T-helper 1 cell treated with Interleukin-12 subunit alpha and Interleukin-12 subunit beta and Interleukin-4 antibody, amounts not matched to agents 30 ng/mL and 1 ng/mL, for 36 hours (primary cell): ENCODE measurements around the gene SMYD1. TPM values are rescaled to one million over a fixed set of nuclear protein-coding genes. Genes with fewer than 3 reads are reported as not detected.

Experiments
- intact Hi-C: fragments of 100-400 bp; cut with micrococcal nuclease; formaldehyde crosslinking; loops from one replicate; pipeline ENCODE4 v1.15.1; 2024
- total RNA-seq: library from RNA; stranded (reverse); gene quantifications from 2 replicates; pipeline ENCODE4 v1.2.3, GENCODE V29; 2022

Gene SMYD1
- total RNA-seq, 1 donor from 2014 or later: not detected

GRCh38 chr2:88055371-88056128 lies 12.1 kb upstream of the SMYD1 start, which contains the start of gene KRCC1:
Gene KRCC1 (minus strand): TSS chr2:88055783. CDS start chr2:88028563, 27,220 bp downstream.
- intact Hi-C loops: loop anchor here (1.0 to 10.0 kb wide), 4 partner anchors 39 to 1431 kb away; partner anchors contain the start of genes EIF2AK3, RNF103, RNU2-63P and RPIA

DNA sequence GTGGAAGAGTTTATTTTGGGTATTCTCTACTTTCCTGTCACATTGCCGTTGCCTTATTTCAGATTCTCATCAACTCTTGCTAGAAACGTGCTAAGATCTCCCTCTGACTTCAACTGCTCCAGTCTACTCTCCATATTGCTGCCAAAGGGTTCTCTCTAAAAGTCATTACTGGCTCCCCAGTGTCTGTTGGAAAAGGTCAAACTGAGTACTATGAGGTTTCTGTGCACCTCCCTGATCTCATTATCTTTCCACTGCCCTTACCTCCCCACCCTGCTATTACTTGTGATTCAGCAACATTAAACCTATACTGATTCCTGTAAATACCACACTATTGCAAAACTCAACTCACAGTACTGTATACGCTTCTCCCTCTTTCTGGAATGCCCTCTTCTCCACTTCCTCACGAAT lies 10.2 kb upstream of the SMYD1 start:
- intact Hi-C loops: loop anchor here (1.0 to 10.0 kb wide), 3 partner anchors 9 to 1433 kb away; partner anchors contain the start of gene RNF103

DNA sequence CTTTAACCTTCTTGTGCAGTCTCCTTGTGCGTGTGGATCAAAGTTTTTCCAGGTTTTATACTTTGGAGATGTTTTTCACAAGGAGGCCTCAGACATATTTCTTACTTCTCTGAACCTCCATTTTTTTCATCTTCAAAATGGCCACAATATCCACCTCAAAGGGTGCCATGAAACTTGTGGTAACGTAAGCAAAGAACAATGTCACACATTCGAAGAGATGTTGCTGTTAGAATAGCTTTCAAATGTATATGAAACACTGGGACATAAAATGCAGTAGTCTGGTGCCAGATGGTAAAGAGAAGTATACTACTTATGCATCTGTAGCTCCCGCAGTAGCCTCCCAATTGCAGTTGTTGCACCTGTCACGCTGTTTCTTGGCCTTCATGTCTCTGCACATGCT lies 9.4 kb upstream of the SMYD1 start:
- intact Hi-C loops: loop anchor here (1.0 to 10.0 kb wide), 2 partner anchors 43 to 1433 kb away; partner anchors contain the start of gene RNF103

DNA sequence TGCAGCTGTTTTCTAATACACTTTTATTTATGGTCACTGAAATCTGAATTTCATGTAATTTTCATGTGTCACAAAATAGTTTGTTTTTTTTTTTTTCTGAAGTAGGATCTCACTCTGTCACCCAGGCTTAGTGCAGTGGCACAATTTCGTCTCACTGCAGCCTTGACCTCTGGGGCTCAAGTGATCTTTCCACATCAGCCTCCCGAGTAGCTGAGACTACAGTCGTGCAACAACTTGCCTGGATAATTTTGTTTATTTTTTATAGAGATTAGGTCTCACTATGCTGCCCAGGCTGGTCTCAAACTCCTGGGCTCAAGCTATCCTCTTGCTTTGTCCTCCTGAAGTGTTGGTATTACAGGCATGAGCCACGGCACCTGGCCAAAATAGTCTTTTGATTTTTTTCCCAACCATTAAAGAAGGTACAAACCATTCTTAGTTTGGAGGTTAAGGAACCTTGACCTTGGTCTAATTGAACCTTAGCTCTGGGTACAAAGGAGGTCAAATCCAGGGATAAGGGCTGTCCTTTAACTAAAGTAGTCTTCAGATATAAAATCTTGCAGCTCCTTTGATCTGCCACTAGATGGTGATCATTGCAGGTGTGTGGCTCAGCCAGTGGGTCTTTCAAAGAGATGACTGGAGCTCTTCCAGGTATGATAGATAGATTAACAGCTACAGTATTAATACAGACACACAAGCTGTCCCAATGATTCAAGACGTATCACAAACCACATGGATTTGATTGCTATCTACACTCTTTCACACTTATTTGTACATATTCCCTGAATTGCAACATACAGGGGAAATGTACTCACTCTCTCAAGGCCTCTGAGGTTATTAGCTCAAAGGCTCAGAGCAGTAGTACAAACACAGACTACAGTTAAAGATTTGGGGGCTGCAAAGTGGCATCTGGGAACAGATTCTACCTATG lies 7.4 kb upstream of the SMYD1 start:
- intact Hi-C loops: loop anchor here (1.0 to 10.0 kb wide), 8 partner anchors 44 to 1435 kb away; partner anchors contain the start of genes RNF103 and RNU2-63P

DNA sequence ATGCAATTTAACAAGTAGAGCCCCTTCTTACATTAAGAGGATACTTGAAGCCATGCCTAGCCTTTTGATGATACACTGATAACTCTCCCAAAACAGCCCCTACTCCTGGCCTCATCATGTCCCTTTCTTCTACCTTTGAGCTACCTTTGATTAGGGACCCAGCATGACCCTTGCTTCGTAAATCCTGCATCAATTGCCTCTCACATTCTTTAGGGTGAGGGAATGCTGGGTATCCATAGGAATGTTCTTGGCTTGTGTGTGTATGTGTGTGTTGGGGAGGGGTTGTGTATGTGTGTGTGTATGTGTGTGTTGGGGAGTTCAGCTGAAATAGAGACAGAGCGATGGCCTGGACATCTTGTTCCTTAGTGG lies 6.7 kb upstream of the SMYD1 start:
- intact Hi-C loops: loop anchor here (1.0 to 10.0 kb wide), 7 partner anchors 45 to 604 kb away; partner anchors contain the start of gene RNU2-63P

DNA sequence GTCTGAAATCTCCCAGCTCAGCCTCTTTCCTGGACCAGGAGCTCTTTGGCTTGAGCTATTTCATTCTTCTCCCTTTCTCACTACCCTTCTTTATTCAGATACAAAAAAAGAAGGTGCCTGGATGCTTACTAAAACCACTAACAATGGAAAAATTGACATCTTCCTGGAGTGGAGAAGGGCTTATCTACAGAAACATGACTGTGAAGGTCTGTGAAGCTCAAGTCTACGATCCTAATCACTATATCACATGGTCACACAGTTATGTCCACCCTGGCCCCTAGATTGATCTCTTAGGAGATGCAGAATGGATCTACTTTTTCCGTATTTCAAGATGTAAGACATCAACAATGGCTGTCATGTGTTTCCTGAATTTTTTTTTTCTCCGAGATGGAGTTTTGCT lies 6.3 kb upstream of the SMYD1 start:
- intact Hi-C loops: loop anchor here (2.0 to 10.0 kb wide), 3 partner anchors 248 to 604 kb away; no protein-coding TSS in a partner anchor

DNA sequence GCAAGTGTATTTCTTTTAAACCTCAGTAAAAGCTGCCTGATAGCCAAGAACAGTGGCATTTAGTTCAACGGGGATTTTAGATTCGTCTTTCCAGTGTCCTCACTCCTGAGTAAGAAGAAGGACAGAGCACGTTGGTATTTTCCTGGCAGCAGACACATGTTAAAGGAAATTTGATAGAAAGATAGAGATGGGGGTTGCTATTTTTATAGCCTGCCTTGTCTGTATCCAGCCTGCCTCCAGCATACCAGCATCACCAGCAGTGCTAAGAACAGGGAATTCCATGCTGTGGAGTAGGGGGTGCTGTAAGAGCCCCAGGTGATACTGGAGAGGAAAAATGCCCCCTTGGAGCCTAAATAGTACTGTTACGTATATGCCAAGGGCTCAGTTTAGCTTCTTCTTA lies 1.1 kb upstream of the SMYD1 start:
- intact Hi-C loops: loop anchor here (10.0 kb wide), 1 partner anchor 598 kb away; no protein-coding TSS in a partner anchor

DNA sequence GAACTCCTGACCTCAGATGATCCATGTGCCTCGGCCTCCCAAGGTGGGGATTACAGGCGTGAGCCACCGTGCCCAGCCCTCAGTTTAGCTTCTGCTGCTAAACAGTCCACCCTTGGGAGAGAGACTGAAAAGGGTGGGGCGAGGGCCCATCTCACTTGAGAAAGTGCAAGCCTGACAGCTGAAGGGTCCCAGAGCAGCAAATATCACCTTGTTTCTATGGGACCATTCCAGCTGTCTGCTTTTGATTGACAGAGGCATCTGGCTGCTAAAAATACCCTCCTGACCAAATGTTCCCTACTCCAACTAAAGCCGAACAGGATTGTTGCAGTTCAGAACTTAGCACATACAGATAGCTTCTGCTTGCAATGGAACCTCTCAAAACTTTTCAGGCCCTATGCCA lies 436 bp upstream of the SMYD1 start:
- intact Hi-C loops: loop anchor here (10.0 kb wide), 1 partner anchor 598 kb away; no protein-coding TSS in a partner anchor

GRCh38 chr2:88068044-88068443 lies 419 bp downstream of the SMYD1 start:
- intact Hi-C loops: loop anchor here (10.0 kb wide), 1 partner anchor 597 kb away; no protein-coding TSS in a partner anchor

DNA sequence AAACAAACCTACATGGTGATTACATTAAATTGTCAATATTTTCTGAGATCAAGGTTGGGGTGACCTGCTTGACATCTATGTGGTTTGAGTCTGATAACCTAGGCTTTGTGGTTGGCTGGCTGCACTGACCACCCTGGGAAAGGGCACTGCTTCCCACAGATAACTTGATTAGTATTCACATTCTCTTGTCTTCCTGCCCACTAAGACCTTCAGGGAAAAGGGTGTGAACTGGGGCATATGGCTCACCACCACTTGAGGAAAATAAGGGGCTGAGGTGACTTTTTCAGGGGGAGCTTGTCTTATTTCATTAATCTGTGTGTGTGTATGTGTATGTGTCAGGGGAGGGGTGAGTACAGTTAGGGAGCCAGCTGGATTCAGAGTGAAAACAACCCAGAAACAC lies 1.5 kb downstream of the SMYD1 start:
- intact Hi-C loops: loop anchor here (10.0 kb wide), 1 partner anchor 596 kb away; no protein-coding TSS in a partner anchor

DNA sequence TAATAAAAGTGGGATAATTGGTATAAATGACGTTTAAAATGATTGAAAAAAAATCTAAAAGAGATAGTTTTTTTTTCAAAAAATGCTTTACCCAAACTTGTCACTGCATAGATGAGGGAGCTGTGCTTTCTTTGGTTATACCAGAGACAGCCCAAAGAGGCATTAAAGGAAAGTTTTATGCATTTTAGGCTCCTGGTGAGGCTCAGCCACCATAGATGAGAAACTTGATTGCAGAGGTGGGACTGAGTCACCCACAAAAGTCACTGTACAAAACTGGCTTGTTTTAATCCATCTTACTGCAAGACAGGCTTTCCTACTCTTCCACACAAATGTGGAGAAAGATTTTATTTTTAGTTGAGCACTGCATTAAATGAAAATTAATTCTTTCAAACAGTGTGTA lies 2.4 kb downstream of the SMYD1 start:
- intact Hi-C loops: no loop called here

- intact Hi-C loops: no loop called here
These were observed 3.7 kb downstream of the SMYD1 start for GRCh38 chr2:88071365-88071764.

GRCh38 chr2:88074150-88074549 lies 6.5 kb downstream of the SMYD1 start:
- intact Hi-C loops: no loop called here

DNA sequence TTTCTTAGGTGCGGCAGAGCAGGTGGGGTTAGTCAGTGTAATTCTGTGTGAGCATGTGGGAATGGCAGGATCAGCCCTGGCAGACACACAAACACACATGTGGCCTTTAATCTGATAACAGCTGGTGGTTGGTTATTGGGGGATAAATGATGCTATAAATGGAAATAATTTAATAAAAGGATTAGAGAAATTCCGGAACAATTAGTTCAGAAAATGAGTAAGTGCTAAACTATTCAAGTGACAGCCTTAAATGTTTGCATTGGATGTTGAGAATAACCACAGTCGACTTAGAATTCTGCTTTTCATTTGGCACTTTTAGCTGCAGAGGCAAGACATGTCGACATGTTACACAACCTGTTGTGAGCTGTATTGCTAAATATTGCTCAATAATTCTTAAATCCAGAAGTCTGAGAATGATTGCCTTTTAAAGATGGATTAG lies 7.2 kb downstream of the SMYD1 start:
- intact Hi-C loops: no loop called here

DNA sequence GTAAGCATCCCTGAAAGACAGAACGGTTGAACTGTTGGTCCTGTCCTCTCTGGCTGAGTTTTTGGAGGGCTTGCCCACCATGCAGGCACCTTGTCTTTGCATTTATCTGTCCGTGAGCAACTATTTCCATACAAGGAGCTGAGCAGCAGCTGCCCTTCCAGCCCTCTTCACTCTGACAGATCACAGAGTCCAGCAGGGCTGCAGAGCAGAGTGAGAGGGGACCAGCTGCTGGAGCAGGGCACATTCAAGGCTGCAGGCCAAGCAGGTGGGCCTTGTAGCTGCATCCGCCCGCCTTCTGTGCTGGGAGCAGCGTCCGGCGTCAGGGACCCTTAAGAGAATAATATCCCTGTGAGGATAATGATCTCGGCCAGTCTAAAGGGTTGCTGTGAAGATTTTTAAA lies 9.5 kb downstream of the SMYD1 start:
- intact Hi-C loops: no loop called here

DNA sequence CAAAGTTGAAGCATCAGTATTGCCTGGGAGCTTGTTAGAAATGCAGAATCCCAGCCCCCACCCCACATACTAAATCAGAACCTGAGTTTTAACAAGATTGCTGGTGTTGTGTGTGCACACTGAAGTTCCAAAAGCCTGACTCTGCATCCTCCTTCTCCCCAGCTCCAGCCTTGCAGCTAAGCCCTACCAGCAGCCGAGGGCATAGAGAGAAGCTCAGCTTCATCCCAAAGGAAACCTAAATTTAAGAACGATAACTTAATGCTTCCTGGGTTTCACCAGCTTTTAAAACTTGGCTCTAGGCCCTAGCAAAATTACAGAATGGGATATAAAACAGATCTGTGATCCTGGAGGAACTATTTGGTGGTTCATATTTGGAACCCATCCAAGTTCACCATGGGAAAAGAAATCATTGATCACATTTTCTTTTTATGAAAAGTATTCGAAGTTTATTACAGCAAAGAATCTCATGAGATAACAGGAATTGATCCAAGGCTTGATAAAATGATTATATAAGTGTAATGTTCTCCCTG lies 11.1 kb downstream of the SMYD1 start:
- intact Hi-C loops: no loop called here

- intact Hi-C loops: no loop called here
These were observed 12.9 kb downstream of the SMYD1 start for GRCh38 chr2:88080545-88080944.

- intact Hi-C loops: no loop called here
These were observed 14.4 kb downstream of the SMYD1 start for GRCh38 chr2:88081924-88082608.

- intact Hi-C loops: no loop called here
These were observed 15.2 kb downstream of the SMYD1 start for GRCh38 chr2:88082781-88083180.

GRCh38 chr2:88085099-88085498 lies 17.5 kb downstream of the SMYD1 start:
- intact Hi-C loops: no loop called here

- intact Hi-C loops: no loop called here
These were observed 18.0 kb downstream of the SMYD1 start for GRCh38 chr2:88085602-88086001.
